Fibroblast of lung (primary cell): ENCODE measurements around the gene PTGR1. TPM values are rescaled to one million over a fixed set of nuclear protein-coding genes. Genes with fewer than 3 reads are reported as not detected.

Experiments used
- DNase-seq, 2 donors: peaks; one replicate each; pipeline versions ENCODE4 v3.0.0 to v3.0.0-alpha.2; 2010; ENCODE audit warnings: low read depth in 2 of 2
- H2AFZ ChIP-seq: 2 replicates; pipeline ENCODE4 v1.5.1; 2012; ENCODE audit warnings: low read length, control low read depth, inconsistent platforms
- H3K27ac ChIP-seq: 2 replicates; pipeline ENCODE4 v1.5.1; 2011; ENCODE audit warnings: low read length, control low read depth; ENCODE audit not compliant: insufficient read depth
- H3K27me3 ChIP-seq: 2 replicates; pipeline ENCODE4 v1.5.1; 2011; ENCODE audit warnings: mild to moderate bottlenecking, low read length; ENCODE audit not compliant: control insufficient read depth, insufficient read depth
- H3K36me3 ChIP-seq: 2 replicates; pipeline ENCODE4 v1.5.1; 2011; ENCODE audit warnings: low read length; ENCODE audit not compliant: control insufficient read depth, insufficient read depth
- H3K4me1 ChIP-seq: 2 replicates; pipeline ENCODE4 v1.5.1; 2011; ENCODE audit warnings: low read length; ENCODE audit not compliant: control insufficient read depth, insufficient read depth; ENCODE audit errors: extremely low read depth
- H3K4me2 ChIP-seq: 2 replicates; pipeline ENCODE4 v1.5.1; 2011; ENCODE audit warnings: low read length, control low read depth; ENCODE audit not compliant: insufficient read depth; ENCODE audit errors: extremely low read depth
- H3K4me3 ChIP-seq, 4 experiments: fragments of 200-600 bp in 1 of 4; sonication (generic) in 1 of 4; replicated peaks in 1 of 4; 2 replicates each; pipeline ENCODE4 v1.5.1; 2011 to 2016; ENCODE audit warnings: low read length in 4 of 4, low read depth in 3 of 4, mild to moderate bottlenecking in 3 of 4, control low read depth in 2 of 4, inconsistent platforms in 1 of 4, mixed read lengths in 1 of 4; ENCODE audit not compliant: insufficient read depth in 1 of 4; ENCODE audit errors: control extremely low read depth in 1 of 4
- H3K79me2 ChIP-seq: 2 replicates; pipeline ENCODE4 v1.5.1; 2012; ENCODE audit warnings: mild to moderate bottlenecking, low read length, inconsistent platforms; ENCODE audit not compliant: control insufficient read depth, insufficient read depth
- H3K9ac ChIP-seq: 2 replicates; pipeline ENCODE4 v1.5.1; 2011; ENCODE audit warnings: mild to moderate bottlenecking, low read length, control low read depth; ENCODE audit not compliant: insufficient read depth
- H3K9me3 ChIP-seq: 2 replicates; pipeline ENCODE4 v1.5.1; 2012; ENCODE audit warnings: low read depth, low read length; ENCODE audit not compliant: control insufficient read depth, insufficient read depth
- H4K20me1 ChIP-seq: 2 replicates; pipeline ENCODE4 v1.5.1; 2011; ENCODE audit warnings: low read length; ENCODE audit not compliant: control insufficient read depth, insufficient read depth; ENCODE audit errors: extremely low read depth
- EZH2 ChIP-seq: IDR thresholded peaks from 2 replicates; pipeline ENCODE4 v1.5.1; 2012; ENCODE audit warnings: low read length, control low read depth, mild to moderate bottlenecking; ENCODE audit errors: missing control alignments
- polyA plus RNA-seq, 2 donors: library from polyadenylated mRNA; depleted of rRNA in 1 of 2; stranded (reverse) in 1 of 2; unstranded in 1 of 2; fragments of >200 nt; gene quantifications; 2 replicates each; pipeline ENCODE4 v1.2.1, GENCODE V29; 2011 to 2012; ENCODE audit warnings: missing spikeins in 1 of 2
- total RNA-seq: library from RNA; depleted of rRNA; stranded (reverse); fragments of >200 nt; gene quantifications from 2 replicates; pipeline ENCODE4 v1.2.1, GENCODE V29; 2014
- TF ChIP-seq, protein P1 (sequence below), 2 donors: IDR thresholded peaks in 1 of 2; conservative IDR thresholded peaks in 1 of 2; 1 replicate in 1 of 2; 2 replicates in 1 of 2; pipeline ENCODE4 v1.5.1; 2011 to 2012; ENCODE audit warnings: low read length in 2 of 2, control low read depth in 1 of 2, inconsistent platforms in 1 of 2, low read depth in 1 of 2, mild to moderate bottlenecking in 1 of 2

Gene PTGR1
- total and polyA plus RNA-seq, 2 donors (not counting 1 experiment from before 2014, with no cell fraction given) = 126 to 137 TPM

DNA sequence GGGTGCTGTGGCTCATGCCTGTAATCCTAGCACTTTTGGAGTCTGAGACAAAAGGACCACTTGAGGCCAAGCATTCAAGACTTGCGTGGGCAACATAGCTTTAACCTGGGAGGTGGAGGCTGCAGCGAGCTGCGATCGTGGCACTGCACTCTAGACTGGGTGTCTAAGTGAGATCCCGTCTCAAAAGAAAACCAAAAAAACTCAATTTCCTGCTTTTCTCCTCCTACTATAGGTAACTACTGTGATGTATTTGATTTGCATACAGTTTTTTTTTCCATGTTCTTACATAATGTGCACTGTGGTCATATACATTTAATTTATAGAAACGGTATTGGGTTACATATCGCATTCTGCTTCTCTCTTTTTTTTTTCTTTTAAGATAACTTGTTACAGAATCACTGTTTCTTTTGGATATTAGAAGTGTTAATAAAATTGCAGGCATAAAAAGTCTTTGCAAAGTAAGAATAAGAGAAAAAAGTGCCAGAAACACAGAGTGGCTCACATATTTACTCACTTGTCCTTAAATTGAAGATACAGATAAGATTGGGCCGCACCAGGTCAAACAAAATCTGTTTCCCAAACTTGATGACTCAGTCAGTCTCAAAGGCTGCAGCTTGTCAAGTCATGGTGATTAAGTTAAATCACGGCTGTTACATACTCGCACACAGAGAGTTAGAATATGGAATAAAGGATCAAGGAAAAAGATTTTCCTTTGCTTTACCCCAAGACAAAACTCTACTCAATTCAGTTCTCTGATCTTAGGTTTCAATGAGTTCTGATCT lies 2.0 kb upstream of the PTGR1 start:
- H3K4me2 ChIP-seq = no peak overlapping the region
- H3K36me3 ChIP-seq = no peaks in the 10 kb centered on the region
- no peaks in the 10 kb centered on the region for H3K9me3 ChIP-seq
- no peak for TF ChIP-seq EZH2
- H3K79me2 ChIP-seq = peaks cover 9% of the 10 kb centered on the region
- peaks cover 2% of the 10 kb centered on the region for H3K4me1 ChIP-seq
- H3K27me3 ChIP-seq = no peaks in the 10 kb centered on the region
- no peak overlapping the region for H3K27ac ChIP-seq
- H3K4me3 ChIP-seq = no peak overlapping the region
- H2AFZ ChIP-seq = no peak overlapping the region
- no peak overlapping the region for H3K9ac ChIP-seq
- H4K20me1 ChIP-seq = no peaks in the 10 kb centered on the region
- peak; percentile 45 to 59 for DNase-seq

DNA sequence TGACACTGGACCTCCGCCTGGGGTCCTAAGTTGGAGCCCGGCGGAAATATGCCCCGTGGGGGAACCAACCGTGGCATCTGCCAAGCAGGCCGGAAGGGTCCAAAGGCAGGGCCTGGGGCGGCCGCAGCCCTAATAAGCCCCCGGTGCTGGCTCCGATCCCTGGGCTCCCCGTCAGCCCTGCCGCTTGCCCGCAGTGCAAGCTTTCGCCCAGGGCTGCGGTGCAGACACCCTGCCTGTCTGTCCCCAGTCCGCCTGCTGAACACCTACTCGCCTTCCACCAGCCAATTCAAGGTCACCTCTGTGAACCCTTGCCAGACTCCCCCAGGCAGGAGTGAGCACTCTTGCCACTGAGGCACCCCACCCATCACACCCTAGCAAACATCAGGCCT lies 502 bp upstream of the PTGR1 start:
- H4K20me1 ChIP-seq = no peaks in the 10 kb centered on the region
- peaks cover 2% of the 10 kb centered on the region for H3K4me1 ChIP-seq
- DNase-seq = no peak
- peaks cover 4% of the 10 kb centered on the region for H3K36me3 ChIP-seq
- H3K4me2 ChIP-seq = peak overlapping the region; percentile 72
- peak overlapping the region; percentile 82 for H2AFZ ChIP-seq
- peak overlapping the region; percentile 74 to 80 (median 77) for H3K4me3 ChIP-seq
- peaks cover 9% of the 10 kb centered on the region for H3K79me2 ChIP-seq
- H3K27me3 ChIP-seq = no peaks in the 10 kb centered on the region
- H3K9me3 ChIP-seq = no peaks in the 10 kb centered on the region
- H3K9ac ChIP-seq = peak overlapping the region; percentile 77
- TF ChIP-seq, protein P1, sequence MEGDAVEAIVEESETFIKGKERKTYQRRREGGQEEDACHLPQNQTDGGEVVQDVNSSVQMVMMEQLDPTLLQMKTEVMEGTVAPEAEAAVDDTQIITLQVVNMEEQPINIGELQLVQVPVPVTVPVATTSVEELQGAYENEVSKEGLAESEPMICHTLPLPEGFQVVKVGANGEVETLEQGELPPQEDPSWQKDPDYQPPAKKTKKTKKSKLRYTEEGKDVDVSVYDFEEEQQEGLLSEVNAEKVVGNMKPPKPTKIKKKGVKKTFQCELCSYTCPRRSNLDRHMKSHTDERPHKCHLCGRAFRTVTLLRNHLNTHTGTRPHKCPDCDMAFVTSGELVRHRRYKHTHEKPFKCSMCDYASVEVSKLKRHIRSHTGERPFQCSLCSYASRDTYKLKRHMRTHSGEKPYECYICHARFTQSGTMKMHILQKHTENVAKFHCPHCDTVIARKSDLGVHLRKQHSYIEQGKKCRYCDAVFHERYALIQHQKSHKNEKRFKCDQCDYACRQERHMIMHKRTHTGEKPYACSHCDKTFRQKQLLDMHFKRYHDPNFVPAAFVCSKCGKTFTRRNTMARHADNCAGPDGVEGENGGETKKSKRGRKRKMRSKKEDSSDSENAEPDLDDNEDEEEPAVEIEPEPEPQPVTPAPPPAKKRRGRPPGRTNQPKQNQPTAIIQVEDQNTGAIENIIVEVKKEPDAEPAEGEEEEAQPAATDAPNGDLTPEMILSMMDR (conservative IDR thresholded peaks at IDR 0.05 in 1 of 2, IDR thresholded peaks at IDR 0.05 in 1 of 2; ENCODE audit: low read depth in 1 of 2, low read length in 2 of 2) = no peak
- TF ChIP-seq EZH2 = no peak
- H3K27ac ChIP-seq = peak overlapping the region; percentile 81

DNA sequence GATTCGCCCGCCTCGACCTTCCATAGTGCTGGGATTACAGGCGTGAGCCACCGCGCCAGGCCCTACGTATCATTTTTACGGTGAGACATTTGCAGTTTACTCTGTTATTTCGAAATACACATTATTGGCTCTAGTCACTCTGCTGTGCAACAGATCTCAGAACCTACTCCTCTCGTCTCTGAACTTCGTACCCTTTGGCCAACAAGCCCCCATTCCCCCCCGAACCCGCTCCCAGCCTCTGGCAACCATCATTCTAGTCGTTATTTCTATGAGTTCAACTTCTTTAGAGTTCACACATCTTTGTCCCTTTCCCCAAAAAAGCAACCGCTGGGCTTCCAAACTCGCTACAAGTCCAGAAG lies 735 bp downstream of the PTGR1 start:
- Histone ChIP-seq H3K27me3 (no peaks in the 10 kb centered on the region), H2AFZ (peak overlapping the region; percentile 61), H3K79me2 (peaks cover 9% of the 10 kb centered on the region), H3K4me1 (peaks cover 2% of the 10 kb centered on the region), H3K4me3 (peak overlapping the region; percentile 74 to 80 (median 77)), H4K20me1 (no peaks in the 10 kb centered on the region), H3K36me3 (peaks cover 7% of the 10 kb centered on the region), H3K4me2 (peak overlapping the region; percentile 92), H3K9ac (peak overlapping the region; percentile 77), H3K9me3 (no peaks in the 10 kb centered on the region), H3K27ac (peak overlapping the region; percentile 81)
- DNase-seq = peak; percentile 44 to 52
- no peak for TF ChIP-seq EZH2
